HEK293 (cell line): ENCODE data around the gene PLA2G4B.

Source experiments
- CTCF ChIA-PET: fragments of 350-600 bp; formaldehyde crosslinking; extraction: SDS; loops from one replicate; lab custom pipeline; 2021; ENCODE audit warnings: antibody characterized with exemption; lab: Yijun Ruan, JAX
- POLR2A ChIA-PET: fragments of 300-600 bp; formaldehyde crosslinking; extraction: SDS; loops from one replicate; lab custom pipeline; 2020; ENCODE audit warnings: antibody characterized with exemption, inconsistent platforms; lab: Yijun Ruan, JAX
- H3K27ac ChIP-seq: fragments of 200-500 bp; sonication (Bioruptor generic); 2 replicates; pipeline ENCODE4 v1.5.1; 2014; ENCODE audit warnings: low read depth, low read length, control low read depth, inconsistent platforms; ENCODE audit errors: extremely low read depth
- H3K36me3 ChIP-seq, 2 experiments: fragments of 200-500 bp in 1 of 2; sonication (Bioruptor generic) in 1 of 2; 1 replicate in 1 of 2; 2 replicates in 1 of 2; pipeline ENCODE4 v1.5.1; 2014 to 2017; ENCODE audit warnings: inconsistent platforms in 2 of 2, low read length in 2 of 2; ENCODE audit not compliant: control insufficient read depth in 2 of 2, insufficient read depth in 1 of 2
- H3K4me1 ChIP-seq: fragments of 200-500 bp; sonication (Bioruptor generic); 2 replicates; pipeline ENCODE4 v1.5.1; 2014; ENCODE audit warnings: mild to moderate bottlenecking, low read length, inconsistent platforms; ENCODE audit not compliant: control insufficient read depth, insufficient read depth
- H3K4me3 ChIP-seq: 2 replicates; pipeline ENCODE4 v1.5.1; 2011; ENCODE audit warnings: low read depth, mild to moderate bottlenecking, control low read depth, low read length, moderate library complexity
- H3K9me3 ChIP-seq: fragments of 200-500 bp; sonication (Bioruptor generic); 2 replicates; pipeline ENCODE4 v1.5.1; 2014; ENCODE audit warnings: low read depth, low read length, inconsistent platforms; ENCODE audit not compliant: control insufficient read depth, insufficient read depth
- EGR2 ChIP-seq: fragments of 450-650 bp; formaldehyde crosslinking; IDR thresholded peaks from 2 replicates; pipeline ENCODE4 v1.5.1; 2016; ENCODE audit warnings: low read depth, missing biosample characterization, missing genetic modification characterization
- KLF9 ChIP-seq: fragments of 450-650 bp; formaldehyde crosslinking; IDR thresholded peaks from 2 replicates; pipeline ENCODE4 v1.5.1; 2016; ENCODE audit warnings: missing biosample characterization, missing genetic modification characterization, low read depth
- PRDM10 ChIP-seq: fragments of 450-650 bp; formaldehyde crosslinking; IDR thresholded peaks from 2 replicates; pipeline ENCODE4 v1.5.1; 2016; ENCODE audit warnings: missing biosample characterization, missing genetic modification characterization
- SALL2 ChIP-seq: fragments of 450-650 bp; formaldehyde crosslinking; IDR thresholded peaks from 2 replicates; pipeline ENCODE4 v1.5.0; 2017; ENCODE audit warnings: missing biosample characterization, mild to moderate bottlenecking, missing genetic modification characterization, borderline replicate concordance
- SP7 ChIP-seq: fragments of 450-650 bp; formaldehyde crosslinking; IDR thresholded peaks from 2 replicates; pipeline ENCODE4 v1.5.1; 2016; ENCODE audit warnings: missing biosample characterization, missing genetic modification characterization
- ZFHX2 ChIP-seq: fragments of 450-650 bp; formaldehyde crosslinking; conservative IDR thresholded peaks from 2 replicates; pipeline ENCODE4 v1.5.1; 2016; ENCODE audit warnings: missing biosample characterization, missing genetic modification characterization
- ZNF133 ChIP-seq: fragments of 450-650 bp; formaldehyde crosslinking; IDR thresholded peaks from 2 replicates; pipeline ENCODE4 v1.5.1; 2016; ENCODE audit warnings: missing biosample characterization, missing genetic modification characterization
- ZNF169 ChIP-seq: fragments of 450-650 bp; formaldehyde crosslinking; IDR thresholded peaks from 2 replicates; pipeline ENCODE4 v1.5.1; 2016; ENCODE audit warnings: missing biosample characterization, missing genetic modification characterization
- ZNF184 ChIP-seq: fragments of 450-650 bp; IDR thresholded peaks from 2 replicates; pipeline ENCODE4 v1.5.1; 2018; ENCODE audit warnings: missing biosample characterization, mild to moderate bottlenecking, missing genetic modification characterization
- ZNF202 ChIP-seq: fragments of 450-650 bp; formaldehyde crosslinking; IDR thresholded peaks from 2 replicates; pipeline ENCODE4 v1.5.1; 2016; ENCODE audit warnings: missing biosample characterization, missing genetic modification characterization, borderline replicate concordance
- ZNF223 ChIP-seq: fragments of 450-650 bp; formaldehyde crosslinking; IDR thresholded peaks from 2 replicates; pipeline ENCODE4 v1.5.1; 2016; ENCODE audit warnings: missing biosample characterization, missing genetic modification characterization
- ZNF24 ChIP-seq: fragments of 450-650 bp; formaldehyde crosslinking; IDR thresholded peaks from 2 replicates; pipeline ENCODE4 v1.5.1; 2016; ENCODE audit warnings: missing biosample characterization, missing genetic modification characterization
- ZNF274 ChIP-seq, 2 experiments: fragments of 200-500 bp in 1 of 2; fragments of 450-650 bp in 1 of 2; sonication (Bioruptor generic) in 1 of 2; formaldehyde crosslinking in 1 of 2; IDR thresholded peaks; 2 replicates each; pipeline versions ENCODE4 v1.5.1 to v1.6.1; 2014 to 2016; ENCODE audit warnings: borderline replicate concordance in 1 of 2, inconsistent platforms in 1 of 2, low read length in 1 of 2, missing biosample characterization in 1 of 2, missing genetic modification characterization in 1 of 2
- ZNF302 ChIP-seq: fragments of 450-650 bp; formaldehyde crosslinking; IDR thresholded peaks from 2 replicates; pipeline ENCODE4 v1.5.1; 2016; ENCODE audit warnings: missing biosample characterization, missing genetic modification characterization, low read depth
- ZNF37A ChIP-seq: fragments of 450-650 bp; IDR thresholded peaks from 2 replicates; pipeline ENCODE4 v1.5.1; 2018; ENCODE audit warnings: missing biosample characterization, missing genetic modification characterization
- ZNF529 ChIP-seq: fragments of 450-650 bp; formaldehyde crosslinking; IDR thresholded peaks from 2 replicates; pipeline ENCODE4 v1.5.1; 2017; ENCODE audit warnings: missing genetic modification characterization, missing biosample characterization; ENCODE audit not compliant: insufficient replicate concordance
- ZNF558 ChIP-seq: fragments of 450-650 bp; formaldehyde crosslinking; IDR thresholded peaks from 2 replicates; pipeline ENCODE4 v1.5.1; 2016; ENCODE audit warnings: missing biosample characterization, missing genetic modification characterization
- ZNF561 ChIP-seq: fragments of 450-650 bp; IDR thresholded peaks from 2 replicates; pipeline ENCODE4 v1.5.1; 2018; ENCODE audit warnings: missing biosample characterization, missing genetic modification characterization, borderline replicate concordance
- ZNF580 ChIP-seq: fragments of 450-650 bp; formaldehyde crosslinking; IDR thresholded peaks from 2 replicates; pipeline ENCODE4 v1.5.1; 2016; ENCODE audit warnings: missing biosample characterization, missing genetic modification characterization
- ZNF624 ChIP-seq: fragments of 450-650 bp; formaldehyde crosslinking; IDR thresholded peaks from 2 replicates; pipeline ENCODE4 v1.5.1; 2017; ENCODE audit warnings: missing biosample characterization, missing genetic modification characterization
- ZNF785 ChIP-seq: fragments of 450-650 bp; formaldehyde crosslinking; IDR thresholded peaks from 2 replicates; pipeline ENCODE4 v1.5.1; 2016; ENCODE audit warnings: missing biosample characterization, missing genetic modification characterization
- ZSCAN16 ChIP-seq: fragments of 450-650 bp; formaldehyde crosslinking; IDR thresholded peaks from 2 replicates; pipeline ENCODE4 v1.5.1; 2016; ENCODE audit warnings: missing biosample characterization, missing genetic modification characterization

Gene PLA2G4B

GRCh38 chr15:41856262-41856661 lies 17.6 kb downstream of the PLA2G4B start:
- Histone ChIP-seq H3K4me3 (no peak overlapping the region), H3K27ac (no peak overlapping the region), H3K4me1 (no peaks in the 10 kb centered on the region), H3K36me3 (no peaks in the 10 kb centered on the region), H3K9me3 (no peaks in the 10 kb centered on the region)
- CTCF ChIA-PET, result no interaction called here
- TF ChIP-seq ZNF37A (tag by site-specific recombination), result no peak
- TF ChIP-seq SP7 (tag by site-specific recombination), result no peak
- peak; percentile 66 for TF ChIP-seq EGR2 (tag by site-specific recombination)
- no peak for TF ChIP-seq KLF9 (tag by site-specific recombination)
- no peak for TF ChIP-seq SALL2 (tag by site-specific recombination)
- peak; percentile 76 for TF ChIP-seq ZFHX2 (tag by site-specific recombination)
- POLR2A ChIA-PET, result no interaction called here

- Histone ChIP-seq H3K4me3 (no peak overlapping the region), H3K4me1 (no peaks in the 10 kb centered on the region), H3K27ac (no peak overlapping the region), H3K36me3 (no peaks in the 10 kb centered on the region), H3K9me3 (no peaks in the 10 kb centered on the region)
- ChIA-PET POLR2A (no interaction called here), CTCF (interaction anchor here (0.6 kb wide), 2 partner anchors 168 to 277 kb away, joined by 3 to 4 read pairs; no protein-coding TSS in a partner anchor)
- TF ChIP-seq ZNF223 (tag by site-specific recombination), result no peak
- TF ChIP-seq ZNF37A (tag by site-specific recombination), result no peak
- TF ChIP-seq ZNF302 (tag by site-specific recombination), result no peak
- no peak for TF ChIP-seq PRDM10 (tag by site-specific recombination)
- TF ChIP-seq ZNF169 (tag by site-specific recombination), result no peak
- TF ChIP-seq ZNF529 (tag by site-specific recombination), result no peak
- no peak for TF ChIP-seq ZNF580 (tag by site-specific recombination)
- TF ChIP-seq ZNF24 (tag by site-specific recombination), result no peak
- no peak for TF ChIP-seq ZSCAN16 (tag by site-specific recombination)
- no peak for TF ChIP-seq ZNF561 (tag by site-specific recombination)
- TF ChIP-seq ZNF624 (tag by site-specific recombination), result no peak
- TF ChIP-seq ZNF202 (tag by site-specific recombination), result no peak
- no peak for TF ChIP-seq ZNF558 (tag by site-specific recombination)
- TF ChIP-seq ZNF274 (IDR thresholded peaks at IDR 0.05; ENCODE audit: low read length), result no peak
- no peak for TF ChIP-seq ZNF274 (tag by site-specific recombination; IDR thresholded peaks at IDR 0.05; ENCODE audit: borderline replicate concordance)
- TF ChIP-seq ZNF133 (tag by site-specific recombination), result no peak
- no peak for TF ChIP-seq ZNF785 (tag by site-specific recombination)
- no peak for TF ChIP-seq ZNF184 (tag by site-specific recombination)
Observed at GRCh38 chr15:41856716-41857115, 18.1 kb downstream of the PLA2G4B start.
